HG02642 (cell line): ENCODE results near the gene SH2D2A.

Experiments used
- ATAC-seq: cut with Tn5 transposase; IDR thresholded peaks from one replicate; pipeline ENCODE4 v1.9.1; 2021; ENCODE audit warnings: mild to moderate bottlenecking; ENCODE audit not compliant: unreplicated experiment, poor library complexity

The SH2D2A gene

GRCh38 chr1:156805766-156806511 lies 10.7 kb downstream of the SH2D2A start:
- no peak for ATAC-seq

- no peak for ATAC-seq
These were observed 11.9 kb downstream of the SH2D2A start for GRCh38 chr1:156804572-156805243.

- ATAC-seq = no peak
These were observed 12.6 kb downstream of the SH2D2A start for GRCh38 chr1:156804026-156804425.

- no peak for ATAC-seq
These were observed 13.4 kb downstream of the SH2D2A start for GRCh38 chr1:156803086-156803851.

GRCh38 chr1:156802421-156802935 lies 14.2 kb downstream of the SH2D2A start:
- no peak for ATAC-seq

GRCh38 chr1:156801409-156802121 lies 15.1 kb downstream of the SH2D2A start:
- no peak for ATAC-seq

- ATAC-seq = no peak
These were observed 19.3 kb downstream of the SH2D2A start for GRCh38 chr1:156797212-156797871.

- no peak for ATAC-seq
These were observed 20.1 kb downstream of the SH2D2A start for GRCh38 chr1:156796340-156797097.

GRCh38 chr1:156795787-156796186 lies 20.9 kb downstream of the SH2D2A start:
- ATAC-seq = no peak

GRCh38 chr1:156795374-156795733 lies 21.3 kb downstream of the SH2D2A start:
- no peak for ATAC-seq

GRCh38 chr1:156794506-156795373 lies 21.9 kb downstream of the SH2D2A start:
- ATAC-seq = no peak

- no peak for ATAC-seq
These were observed 26.9 kb downstream of the SH2D2A start for GRCh38 chr1:156789621-156790318.

- ATAC-seq = no peak
These were observed 28.5 kb downstream of the SH2D2A start for GRCh38 chr1:156788136-156788535.

GRCh38 chr1:156786640-156787039 lies 30.0 kb downstream of the SH2D2A start:
- ATAC-seq = no peak

- no peak for ATAC-seq
These were observed 31.2 kb downstream of the SH2D2A start for GRCh38 chr1:156785458-156785857.

GRCh38 chr1:156781585-156782186 lies 35.0 kb downstream of the SH2D2A start:
- no peak for ATAC-seq

- no peak for ATAC-seq
These were observed 39.1 kb downstream of the SH2D2A start for GRCh38 chr1:156777573-156777972.
